ENCODE measurements around the gene RGMA. TPM values are rescaled to one million over a fixed set of nuclear protein-coding genes. Genes with fewer than 3 reads are reported as not detected.

Gene RGMA
- total RNA-seq, 2 donors from 2014 or later = 37.7 to 67.1 TPM

- Histone ChIP-seq H3K9ac (ENCODE audit: extremely low read depth, low read length, poor library complexity, severe bottlenecking) (no peak overlapping the region), H3K9me3 (ENCODE audit: control insufficient read depth, low read length) (no peaks in the 10 kb centered on the region), H3K36me3 (ENCODE audit: control insufficient read depth, insufficient read depth, low read length) (peaks cover 35% of the 10 kb centered on the region), H3K4me1 (ENCODE audit: control insufficient read depth, insufficient read depth, low read length) (peaks cover 4% of the 10 kb centered on the region), H3K4me3 (ENCODE audit: low read length) (no peak overlapping the region), H3K27ac (ENCODE audit: low read depth, low read length) (peak overlapping the region; percentile 53), H3K27me3 (ENCODE audit: control insufficient read depth, insufficient read depth, low read length, poor library complexity, severe bottlenecking) (no peaks in the 10 kb centered on the region)
- H3K27ac Mint-ChIP-seq = peak overlapping the region; percentile 58
- peaks cover 22% of the 10 kb centered on the region for H3K36me3 Mint-ChIP-seq (ENCODE audit: low read depth)
- WGBS, 2 experiments (ENCODE audit: insufficient coverage in 1 of 2, insufficient read length in 1 of 2) = 84 to 100% methylated on average over 3 to 12 of the region's 12 CpGs
- H3K4me3 Mint-ChIP-seq = no peak overlapping the region
- peak; percentile 68 for DNase-seq
- TF ChIP-seq CTCF (conservative IDR thresholded peaks at IDR 0.05) = no peak
- H3K4me1 Mint-ChIP-seq = peaks cover 10% of the 10 kb centered on the region
- peaks cover 4% of the 10 kb centered on the region for H3K27me3 Mint-ChIP-seq (ENCODE audit: insufficient read depth)
- H3K9me3 Mint-ChIP-seq = no peaks in the 10 kb centered on the region
Measured at GRCh38 chr15:93029836-93030429, 59.1 kb downstream of the RGMA start.

- no peaks in the 10 kb centered on the region for H3K9me3 ChIP-seq (ENCODE audit: control insufficient read depth, low read length)
- H3K4me3 ChIP-seq (ENCODE audit: low read length) = no peak overlapping the region
- no peak overlapping the region for H3K9ac ChIP-seq (ENCODE audit: extremely low read depth, low read length, poor library complexity, severe bottlenecking)
- H3K4me1 ChIP-seq (ENCODE audit: control insufficient read depth, insufficient read depth, low read length) = peaks cover 4% of the 10 kb centered on the region
- WGBS, 2 experiments (ENCODE audit: insufficient coverage in 1 of 2, insufficient read length in 1 of 2) = 87 to 92% methylated on average over 16 to 17 of the region's 17 CpGs
- H3K27ac ChIP-seq (ENCODE audit: low read depth, low read length) = peak overlapping the region; percentile 32
- H3K36me3 ChIP-seq (ENCODE audit: control insufficient read depth, insufficient read depth, low read length) = peaks cover 41% of the 10 kb centered on the region
- H3K27me3 Mint-ChIP-seq (ENCODE audit: insufficient read depth) = peaks cover 4% of the 10 kb centered on the region
- no peaks in the 10 kb centered on the region for H3K27me3 ChIP-seq (ENCODE audit: control insufficient read depth, insufficient read depth, low read length, poor library complexity, severe bottlenecking)
- no peak for TF ChIP-seq CTCF (conservative IDR thresholded peaks at IDR 0.05)
- H3K27ac Mint-ChIP-seq = peak overlapping the region; percentile 58
- no peaks in the 10 kb centered on the region for H3K9me3 Mint-ChIP-seq
- H3K4me1 Mint-ChIP-seq = peaks cover 10% of the 10 kb centered on the region
- DNase-seq = peak; percentile 61
- peaks cover 28% of the 10 kb centered on the region for H3K36me3 Mint-ChIP-seq (ENCODE audit: low read depth)
- H3K4me3 Mint-ChIP-seq = no peak overlapping the region
Measured at GRCh38 chr15:93029214-93029835, 59.7 kb downstream of the RGMA start.

- peaks cover 47% of the 10 kb centered on the region for H3K36me3 ChIP-seq (ENCODE audit: control insufficient read depth, insufficient read depth, low read length)
- Mint-ChIP-seq H3K27me3 (ENCODE audit: insufficient read depth) (peaks cover 4% of the 10 kb centered on the region), H3K9me3 (no peaks in the 10 kb centered on the region), H3K4me3 (no peak overlapping the region), H3K4me1 (peaks cover 10% of the 10 kb centered on the region), H3K36me3 (ENCODE audit: low read depth) (peaks cover 34% of the 10 kb centered on the region), H3K27ac (peak overlapping the region; percentile 30)
- no peak overlapping the region for H3K4me3 ChIP-seq (ENCODE audit: low read length)
- no peak for TF ChIP-seq CTCF (conservative IDR thresholded peaks at IDR 0.05)
- peak overlapping the region; percentile 32 for H3K27ac ChIP-seq (ENCODE audit: low read depth, low read length)
- no peaks in the 10 kb centered on the region for H3K9me3 ChIP-seq (ENCODE audit: control insufficient read depth, low read length)
- H3K9ac ChIP-seq (ENCODE audit: extremely low read depth, low read length, poor library complexity, severe bottlenecking) = no peak overlapping the region
- peaks cover 4% of the 10 kb centered on the region for H3K4me1 ChIP-seq (ENCODE audit: control insufficient read depth, insufficient read depth, low read length)
- DNase-seq = peak; percentile 57
- 94 to 99% methylated on average over 13 to 21 of the region's 21 CpGs for WGBS, 2 experiments (ENCODE audit: insufficient coverage in 1 of 2, insufficient read length in 1 of 2)
- H3K27me3 ChIP-seq (ENCODE audit: control insufficient read depth, insufficient read depth, low read length, poor library complexity, severe bottlenecking) = no peaks in the 10 kb centered on the region
Measured at GRCh38 chr15:93028632-93029213, 60.3 kb downstream of the RGMA start.

Measured in endodermal cell (in vitro differentiated cells).